ENCODE results near the gene WASHC4. TPM values are rescaled to one million over a fixed set of nuclear protein-coding genes. Genes with fewer than 3 reads are reported as not detected.
"Not testable (repeated sequence)": the region's sequence is repeated elsewhere in the genome, so short reads cannot be mapped to it uniquely, and the experiment has no call there.

The WASHC4 gene
- total and polyA plus RNA-seq, 4 experiments from 2014 or later: 36.7 to 75.4 (median 54.7) TPM

GRCh38 chr12:105179114-105179513, 71.6 kb downstream of the WASHC4 start:
- Mint-ChIP-seq H3K9me3 (peaks cover 0 to 21% (median 0%) of the 10 kb centered on the region in 8 donors), H3K4me1 (peaks cover 5 to 23% (median 13%) of the 10 kb centered on the region in 4 donors), H3K36me3 (peaks cover 65 to 71% of the 10 kb centered on the region in 2 donors)
- DNase-seq; POLR2A ChIA-PET (ENCODE audit: partially characterized antibody); H3K4me1 ChIP-seq (ENCODE audit: insufficient read depth, low read length); H3K27me3 Mint-ChIP-seq; CTCF ChIA-PET (ENCODE audit: partially characterized antibody); H3K4me3 Mint-ChIP-seq; H3K4me3 ChIP-seq (ENCODE audit: low read length in 2 of 2); H3K9me3 ChIP-seq (ENCODE audit: control insufficient read depth in 1 of 2, low read length in 2 of 2); intact Hi-C loops (cut with micrococcal nuclease); H3K27me3 ChIP-seq (ENCODE audit: insufficient read depth, low read length); H3K36me3 ChIP-seq (ENCODE audit: insufficient read depth, low read length); H3K27ac ChIP-seq (ENCODE audit: low read depth, low read length); H3K27ac Mint-ChIP-seq: not testable (repeated sequence)

- H3K27ac ChIP-seq (ENCODE audit: low read depth, low read length); H3K4me1 ChIP-seq (ENCODE audit: insufficient read depth, low read length); H3K27me3 Mint-ChIP-seq; H3K9me3 ChIP-seq (ENCODE audit: control insufficient read depth in 1 of 2, low read length in 2 of 2); DNase-seq; H3K4me3 Mint-ChIP-seq; POLR2A ChIA-PET (ENCODE audit: partially characterized antibody); H3K27me3 ChIP-seq (ENCODE audit: insufficient read depth, low read length); H3K36me3 ChIP-seq (ENCODE audit: insufficient read depth, low read length); intact Hi-C loops (cut with micrococcal nuclease); CTCF ChIA-PET (ENCODE audit: partially characterized antibody); H3K4me3 ChIP-seq (ENCODE audit: low read length in 2 of 2): not testable (repeated sequence)
- Mint-ChIP-seq H3K4me1 (peaks cover 5 to 23% (median 11%) of the 10 kb centered on the region in 4 donors), H3K9me3 (peaks cover 0 to 21% (median 0%) of the 10 kb centered on the region in 8 donors), H3K36me3 (peaks cover 72 to 78% of the 10 kb centered on the region in 2 donors), H3K27ac (peak overlapping the region in 1 of 7 donors; percentile 42)
These were observed 75.9 kb downstream of the WASHC4 start for GRCh38 chr12:105183406-105183805.

- intact Hi-C loops (cut with micrococcal nuclease); H3K4me3 Mint-ChIP-seq; H3K36me3 ChIP-seq (ENCODE audit: insufficient read depth, low read length); H3K4me3 ChIP-seq (ENCODE audit: low read length in 2 of 2); POLR2A ChIA-PET (ENCODE audit: partially characterized antibody); H3K9me3 ChIP-seq (ENCODE audit: control insufficient read depth in 1 of 2, low read length in 2 of 2); H3K4me1 ChIP-seq (ENCODE audit: insufficient read depth, low read length); DNase-seq; CTCF ChIA-PET (ENCODE audit: partially characterized antibody); H3K27me3 ChIP-seq (ENCODE audit: insufficient read depth, low read length); H3K27ac ChIP-seq (ENCODE audit: low read depth, low read length); H3K27me3 Mint-ChIP-seq: not testable (repeated sequence)
- Mint-ChIP-seq H3K27ac (peak overlapping the region in 1 of 7 donors; percentile 42), H3K4me1 (peaks cover 5 to 23% (median 11%) of the 10 kb centered on the region in 4 donors), H3K36me3 (peaks cover 73 to 81% of the 10 kb centered on the region in 2 donors), H3K9me3 (peaks cover 0 to 21% (median 0%) of the 10 kb centered on the region in 8 donors)
These were observed 76.4 kb downstream of the WASHC4 start for GRCh38 chr12:105183976-105184375.

GRCh38 chr12:105189293-105189692, 81.8 kb downstream of the WASHC4 start:
- no peak overlapping the region for H3K27ac Mint-ChIP-seq
- peaks cover 0 to 5% (median 0%) of the 10 kb centered on the region in 4 donors for H3K4me1 Mint-ChIP-seq

GRCh38 chr12:105190530-105190929, 83.0 kb downstream of the WASHC4 start:
- intact Hi-C loops (cut with micrococcal nuclease): no loop called here
- Histone ChIP-seq H3K9me3 (ENCODE audit: control insufficient read depth in 1 of 2, low read length in 2 of 2) (no peaks in the 10 kb centered on the region), H3K36me3 (ENCODE audit: insufficient read depth, low read length) (peaks cover 26% of the 10 kb centered on the region), H3K4me1 (ENCODE audit: insufficient read depth, low read length) (no peaks in the 10 kb centered on the region), H3K4me3 (ENCODE audit: low read length in 2 of 2) (no peak overlapping the region), H3K27me3 (ENCODE audit: insufficient read depth, low read length) (no peaks in the 10 kb centered on the region), H3K27ac (ENCODE audit: low read depth, low read length) (no peak overlapping the region)
- Mint-ChIP-seq H3K4me1 (peaks cover 0 to 5% (median 0%) of the 10 kb centered on the region in 4 donors), H3K36me3 (peaks cover 44 to 86% of the 10 kb centered on the region in 2 donors), H3K27me3 (no peaks in the 10 kb centered on the region), H3K4me3 (peak overlapping the region in 1 of 8 donors; percentile 35), H3K9me3 (no peaks in the 10 kb centered on the region), H3K27ac (peak overlapping the region in 2 of 7 donors; percentile 10 to 78)
- ChIA-PET POLR2A (ENCODE audit: partially characterized antibody) (no interaction called here), CTCF (ENCODE audit: partially characterized antibody) (no interaction called here)
- no peak for DNase-seq

More at GRCh38 chr12:105189293-105189692, 81.8 kb downstream of the WASHC4 start:
- H3K9me3 ChIP-seq (ENCODE audit: control insufficient read depth in 1 of 2, low read length in 2 of 2): no peaks in the 10 kb centered on the region
- no peak overlapping the region for H3K4me3 ChIP-seq (ENCODE audit: low read length in 2 of 2)
- Mint-ChIP-seq H3K27me3 (no peaks in the 10 kb centered on the region), H3K9me3 (no peaks in the 10 kb centered on the region), H3K36me3 (peaks cover 51 to 90% of the 10 kb centered on the region in 2 donors), H3K4me3 (no peak overlapping the region)
- peaks cover 20% of the 10 kb centered on the region for H3K36me3 ChIP-seq (ENCODE audit: insufficient read depth, low read length)
- intact Hi-C loops (cut with micrococcal nuclease): no loop called here
- no peak overlapping the region for H3K27ac ChIP-seq (ENCODE audit: low read depth, low read length)
- no peak for DNase-seq
- ChIA-PET CTCF (ENCODE audit: partially characterized antibody) (no interaction called here), POLR2A (ENCODE audit: partially characterized antibody) (no interaction called here)
- no peaks in the 10 kb centered on the region for H3K4me1 ChIP-seq (ENCODE audit: insufficient read depth, low read length)
- no peaks in the 10 kb centered on the region for H3K27me3 ChIP-seq (ENCODE audit: insufficient read depth, low read length)

GRCh38 chr12:105192624-105193225, 85.2 kb downstream of the WASHC4 start:
- Histone ChIP-seq H3K4me3 (ENCODE audit: low read length in 2 of 2) (no peak overlapping the region), H3K9me3 (ENCODE audit: control insufficient read depth in 1 of 2, low read length in 2 of 2) (no peaks in the 10 kb centered on the region), H3K36me3 (ENCODE audit: insufficient read depth, low read length) (peaks cover 30% of the 10 kb centered on the region), H3K27me3 (ENCODE audit: insufficient read depth, low read length) (no peaks in the 10 kb centered on the region), H3K4me1 (ENCODE audit: insufficient read depth, low read length) (no peaks in the 10 kb centered on the region), H3K27ac (ENCODE audit: low read depth, low read length) (no peak overlapping the region)
- ChIA-PET CTCF (ENCODE audit: partially characterized antibody) (interaction anchor here (1.1 kb wide), 2 partner anchors 12 to 18 kb away, joined by 3 read pairs; no protein-coding TSS in a partner anchor), POLR2A (ENCODE audit: partially characterized antibody) (interaction anchor here (0.7 kb wide), 1 partner anchor 192 kb away, joined by 3 read pairs; no protein-coding TSS in a partner anchor)
- no peak for DNase-seq
- H3K4me1 Mint-ChIP-seq: peaks cover 0 to 2% (median 0%) of the 10 kb centered on the region in 4 donors
- H3K9me3 Mint-ChIP-seq: no peaks in the 10 kb centered on the region
- no peaks in the 10 kb centered on the region for H3K27me3 Mint-ChIP-seq
- intact Hi-C loops (cut with micrococcal nuclease): no loop called here
- peaks cover 46 to 82% of the 10 kb centered on the region in 2 donors for H3K36me3 Mint-ChIP-seq
- no peak overlapping the region for H3K4me3 Mint-ChIP-seq
- H3K27ac Mint-ChIP-seq: no peak overlapping the region

GRCh38 chr12:105194947-105195346, 87.4 kb downstream of the WASHC4 start:
- no peaks in the 10 kb centered on the region for H3K9me3 Mint-ChIP-seq
- H3K27ac Mint-ChIP-seq: no peak overlapping the region
- H3K9me3 ChIP-seq (ENCODE audit: control insufficient read depth in 1 of 2, low read length in 2 of 2): no peaks in the 10 kb centered on the region
- peaks cover 31% of the 10 kb centered on the region for H3K36me3 ChIP-seq (ENCODE audit: insufficient read depth, low read length)
- H3K4me3 ChIP-seq (ENCODE audit: low read length in 2 of 2): no peak overlapping the region
- POLR2A ChIA-PET (ENCODE audit: partially characterized antibody): no interaction called here
- H3K27ac ChIP-seq (ENCODE audit: low read depth, low read length): no peak overlapping the region
- no peak for DNase-seq
- H3K4me1 ChIP-seq (ENCODE audit: insufficient read depth, low read length): no peaks in the 10 kb centered on the region
- H3K4me3 Mint-ChIP-seq: no peak overlapping the region
- H3K4me1 Mint-ChIP-seq: peaks cover 0 to 2% (median 0%) of the 10 kb centered on the region in 4 donors
- intact Hi-C loops (cut with micrococcal nuclease): no loop called here
- peaks cover 37 to 80% of the 10 kb centered on the region in 2 donors for H3K36me3 Mint-ChIP-seq
- H3K27me3 ChIP-seq (ENCODE audit: insufficient read depth, low read length): no peaks in the 10 kb centered on the region
- CTCF ChIA-PET (ENCODE audit: partially characterized antibody): no interaction called here
- no peaks in the 10 kb centered on the region for H3K27me3 Mint-ChIP-seq

All from CD4-positive, alpha-beta memory T cell (primary cell).